Measurements from ENCODE around the gene GATA2.

GATA2 gene

DNA sequence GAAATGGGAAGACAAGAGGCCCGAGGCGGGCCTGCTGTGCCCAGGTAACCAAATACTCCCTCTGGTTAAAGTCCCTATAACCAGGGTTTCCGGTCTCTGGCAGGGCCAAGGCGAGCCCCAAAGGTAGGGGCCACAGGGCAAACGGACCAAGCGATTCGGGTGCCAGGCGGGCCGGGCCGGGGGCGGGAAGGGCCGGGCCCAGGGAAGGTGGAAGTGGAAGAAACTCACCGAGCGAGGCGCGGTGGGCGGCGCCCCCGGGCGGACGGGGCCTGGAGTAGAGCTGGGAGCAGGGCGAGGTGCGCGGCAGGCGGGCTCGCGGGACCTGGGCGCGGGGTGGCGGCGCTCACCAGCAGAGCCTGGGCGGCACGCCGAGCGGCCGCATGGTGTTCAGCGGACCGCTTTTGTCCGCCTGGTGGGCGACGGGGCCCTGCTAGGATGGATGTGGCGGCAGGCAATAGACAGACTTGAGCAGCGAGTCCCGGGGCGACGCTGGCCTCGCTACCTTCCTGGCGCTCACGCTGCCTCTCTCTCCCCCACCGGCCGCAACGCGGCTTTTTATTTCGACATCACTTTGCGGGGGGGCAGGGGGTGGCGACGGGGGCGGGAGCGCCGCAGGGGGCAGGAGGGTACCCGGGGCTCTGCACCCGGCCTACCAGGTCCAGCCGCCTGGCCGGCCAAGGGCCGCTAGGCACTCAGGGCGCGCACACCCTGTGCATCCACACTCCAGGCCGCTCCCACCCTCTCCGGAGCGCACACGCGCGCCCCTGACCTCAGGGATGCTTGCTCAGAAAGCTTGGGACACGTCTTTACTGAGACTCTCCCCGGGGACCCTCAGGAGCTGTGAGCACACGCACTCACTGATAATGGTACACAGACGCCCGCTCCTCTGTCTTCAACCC, at the start of gene GATA2:
Gene GATA2, minus strand, starts transcription at position 531 of the 899 bp plus-strand sequence. CDS start 6,170 bp downstream, outside the sequence.
- H3K4me3 ChIP-seq (ENCODE audit: low read depth, low read length): no peak within 1 kb of the TSS
- in situ Hi-C loops (cut with HindIII; ENCODE audit: low sequenced_read_pairs): no loop called here
- TF ChIP-seq, protein P1, sequence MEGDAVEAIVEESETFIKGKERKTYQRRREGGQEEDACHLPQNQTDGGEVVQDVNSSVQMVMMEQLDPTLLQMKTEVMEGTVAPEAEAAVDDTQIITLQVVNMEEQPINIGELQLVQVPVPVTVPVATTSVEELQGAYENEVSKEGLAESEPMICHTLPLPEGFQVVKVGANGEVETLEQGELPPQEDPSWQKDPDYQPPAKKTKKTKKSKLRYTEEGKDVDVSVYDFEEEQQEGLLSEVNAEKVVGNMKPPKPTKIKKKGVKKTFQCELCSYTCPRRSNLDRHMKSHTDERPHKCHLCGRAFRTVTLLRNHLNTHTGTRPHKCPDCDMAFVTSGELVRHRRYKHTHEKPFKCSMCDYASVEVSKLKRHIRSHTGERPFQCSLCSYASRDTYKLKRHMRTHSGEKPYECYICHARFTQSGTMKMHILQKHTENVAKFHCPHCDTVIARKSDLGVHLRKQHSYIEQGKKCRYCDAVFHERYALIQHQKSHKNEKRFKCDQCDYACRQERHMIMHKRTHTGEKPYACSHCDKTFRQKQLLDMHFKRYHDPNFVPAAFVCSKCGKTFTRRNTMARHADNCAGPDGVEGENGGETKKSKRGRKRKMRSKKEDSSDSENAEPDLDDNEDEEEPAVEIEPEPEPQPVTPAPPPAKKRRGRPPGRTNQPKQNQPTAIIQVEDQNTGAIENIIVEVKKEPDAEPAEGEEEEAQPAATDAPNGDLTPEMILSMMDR (IDR thresholded peaks at IDR 0.05; ENCODE audit: low read depth, low read length): no peak
- DNase-seq (ENCODE audit: low read depth, low spot score): no peak

DNA sequence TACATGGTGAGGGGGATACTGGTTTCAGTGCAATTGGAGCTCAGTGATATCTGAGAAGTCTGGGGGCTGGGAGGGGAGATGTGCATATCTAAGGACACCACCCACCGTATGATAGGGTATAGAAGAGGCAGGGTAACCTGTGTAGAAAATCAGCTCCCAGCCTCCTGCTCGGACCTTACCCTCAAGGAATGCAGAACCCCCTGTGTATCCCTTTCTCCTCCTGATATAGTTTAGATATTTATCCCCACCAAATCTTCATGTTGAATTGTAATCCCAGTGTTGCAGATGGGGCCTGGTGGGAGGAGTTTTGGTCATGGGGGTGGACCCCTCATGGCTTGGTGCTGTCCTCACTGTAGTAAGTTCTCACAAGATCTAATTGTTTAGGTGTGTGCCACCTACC, 48.2 kb upstream of the GATA2 start:
- no peak for DNase-seq (ENCODE audit: low read depth, low spot score)
- in situ Hi-C loops (cut with HindIII; ENCODE audit: low sequenced_read_pairs): no loop called here
- H3K4me3 ChIP-seq (ENCODE audit: low read depth, low read length): no peak overlapping the region
- TF ChIP-seq, protein P1 (IDR thresholded peaks at IDR 0.05; ENCODE audit: low read depth, low read length): no peak

DNA sequence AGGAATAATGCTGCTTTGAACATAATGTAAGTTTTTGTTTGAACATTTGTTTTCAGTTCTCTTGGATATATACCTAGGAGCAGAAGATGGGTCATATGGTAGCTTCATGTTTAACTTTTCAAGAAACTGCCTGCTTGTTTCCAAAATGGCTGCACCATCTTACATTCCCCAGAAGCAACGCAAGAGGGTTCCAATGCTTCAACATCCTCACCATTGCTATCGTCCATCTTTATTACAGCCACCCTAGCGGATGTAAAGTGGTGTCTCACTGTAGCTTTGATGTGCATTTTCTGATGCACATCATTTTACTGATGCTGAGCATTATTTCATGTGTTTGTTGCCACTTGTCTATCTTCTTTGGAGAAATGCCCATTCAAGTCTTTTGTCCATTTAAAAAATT, 46.4 kb upstream of the GATA2 start:
- in situ Hi-C loops (cut with HindIII; ENCODE audit: low sequenced_read_pairs): no loop called here
- TF ChIP-seq, protein P1 (IDR thresholded peaks at IDR 0.05; ENCODE audit: low read depth, low read length): no peak
- no peak for DNase-seq (ENCODE audit: low read depth, low spot score)
- H3K4me3 ChIP-seq (ENCODE audit: low read depth, low read length): no peak overlapping the region

DNA sequence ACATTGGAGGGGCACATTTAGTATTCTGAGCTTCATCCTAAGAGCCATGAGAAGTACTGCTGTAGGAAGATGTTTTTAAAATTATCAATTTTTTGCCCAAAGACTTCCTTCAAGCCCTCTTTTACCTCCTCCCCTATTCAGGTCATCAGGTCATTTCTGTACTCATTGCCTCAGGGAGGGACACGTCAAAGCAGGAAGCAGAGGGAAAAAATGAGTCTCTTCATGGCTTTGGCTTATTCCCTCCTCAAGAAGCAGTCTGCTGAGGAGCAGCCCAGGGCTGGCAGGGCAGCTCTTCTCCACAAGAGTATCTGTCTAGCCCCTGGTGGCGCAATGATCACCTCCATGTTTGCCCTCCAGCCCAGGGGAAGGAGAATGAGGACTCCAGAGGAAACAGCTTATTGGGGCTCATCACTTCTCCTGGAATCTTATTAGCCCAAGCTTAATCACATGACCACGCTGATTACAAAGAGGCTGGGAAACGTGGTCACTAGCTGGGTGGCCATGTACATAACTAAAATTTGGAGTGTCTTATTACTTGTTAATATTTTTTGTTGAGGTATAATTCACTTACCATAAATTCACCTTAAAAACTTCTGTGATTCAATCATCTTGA, 44.2 kb upstream of the GATA2 start:
- no peak overlapping the region for H3K4me3 ChIP-seq (ENCODE audit: low read depth, low read length)
- TF ChIP-seq, protein P1 (IDR thresholded peaks at IDR 0.05; ENCODE audit: low read depth, low read length): no peak
- in situ Hi-C loops (cut with HindIII; ENCODE audit: low sequenced_read_pairs): no loop called here
- DNase-seq (ENCODE audit: low read depth, low spot score): no peak

DNA sequence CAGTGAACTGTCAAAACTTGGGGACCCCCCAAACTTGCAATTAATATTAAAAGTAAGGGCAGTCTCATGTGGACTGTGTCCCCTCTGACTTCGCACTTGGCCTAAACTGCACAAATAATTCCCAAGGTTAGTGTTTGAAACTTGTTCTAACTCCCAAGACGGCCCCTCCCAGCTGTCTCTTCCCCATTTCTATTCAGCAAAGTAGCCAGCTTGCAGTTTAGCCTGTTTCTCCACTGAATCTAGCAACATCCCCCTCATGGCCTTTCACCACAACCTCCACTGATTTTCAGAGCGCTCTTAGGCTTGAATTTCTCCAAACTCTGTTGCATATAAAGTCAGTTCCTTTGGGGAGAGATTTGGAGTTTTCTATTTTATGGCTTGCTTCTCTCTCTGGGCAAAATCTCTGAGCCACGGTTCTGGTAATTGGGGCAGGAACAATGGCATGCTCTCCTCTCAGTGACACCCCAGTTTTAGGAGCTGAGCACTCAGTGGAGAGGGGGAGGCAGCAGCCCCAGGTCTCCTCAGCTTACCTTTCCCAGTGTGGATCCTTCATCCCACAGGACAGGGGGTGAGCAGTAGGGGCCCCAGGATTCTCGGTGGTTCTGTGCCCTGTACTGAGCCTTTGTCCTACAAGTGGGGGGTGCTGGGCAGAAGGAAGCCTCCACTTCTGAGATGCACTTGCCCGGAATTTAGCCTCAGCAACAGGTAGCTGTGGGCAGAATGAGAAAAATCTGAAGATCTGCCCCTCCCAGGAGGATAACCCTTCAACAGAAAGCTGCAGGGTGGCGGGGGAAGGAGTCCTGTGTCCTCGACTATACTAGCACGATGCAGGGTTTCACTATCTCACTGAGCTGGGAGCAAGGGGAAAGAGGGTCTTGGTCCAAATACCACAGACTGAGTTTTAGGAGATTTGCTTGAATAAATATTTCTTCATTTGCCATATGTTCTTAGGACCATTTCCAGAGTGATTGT, 39.3 kb upstream of the GATA2 start:
- no peak for DNase-seq (ENCODE audit: low read depth, low spot score)
- TF ChIP-seq, protein P1 (IDR thresholded peaks at IDR 0.05; ENCODE audit: low read depth, low read length): no peak
- H3K4me3 ChIP-seq (ENCODE audit: low read depth, low read length): no peak overlapping the region
- in situ Hi-C loops (cut with HindIII; ENCODE audit: low sequenced_read_pairs): no loop called here

Measured in astrocyte of the spinal cord (primary cell).